GM12874 (cell line): Measurements from ENCODE around the gene MPST.

ENCODE experiments used
- TF ChIP-seq, protein P1 (sequence below): IDR thresholded peaks from 2 replicates; pipeline ENCODE4 v1.5.1; 2011; ENCODE audit warnings: low read depth, mild to moderate bottlenecking, control low read depth, low read length, moderate library complexity; ENCODE audit not compliant: insufficient read depth

MPST gene

DNA sequence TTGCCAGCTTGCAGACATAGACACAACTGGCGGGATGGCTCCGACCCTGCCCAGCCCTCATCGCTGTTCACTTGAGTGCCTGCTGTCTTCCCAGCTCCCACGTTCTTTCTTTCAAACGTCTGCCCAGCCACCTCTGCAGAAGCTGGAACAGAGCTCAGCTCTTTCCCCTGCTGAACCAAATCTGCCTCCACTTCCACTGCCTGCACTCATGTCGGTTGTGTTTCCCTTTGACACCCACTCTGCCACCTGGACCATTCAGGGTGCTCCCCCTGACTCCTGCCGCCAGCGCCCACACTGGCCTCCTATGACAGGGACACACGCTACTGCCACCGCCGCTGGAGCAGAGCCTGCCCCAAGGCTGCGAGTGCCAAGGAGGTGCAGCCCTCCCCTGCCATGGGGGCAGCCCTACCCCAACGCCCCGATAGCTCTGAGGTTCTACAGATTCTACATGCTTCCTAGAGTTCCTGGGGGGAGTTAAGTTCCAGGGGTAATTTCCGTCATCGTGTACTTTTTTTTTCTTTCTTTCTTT lies 38.2 kb upstream of the MPST start:
- TF ChIP-seq, protein P1, sequence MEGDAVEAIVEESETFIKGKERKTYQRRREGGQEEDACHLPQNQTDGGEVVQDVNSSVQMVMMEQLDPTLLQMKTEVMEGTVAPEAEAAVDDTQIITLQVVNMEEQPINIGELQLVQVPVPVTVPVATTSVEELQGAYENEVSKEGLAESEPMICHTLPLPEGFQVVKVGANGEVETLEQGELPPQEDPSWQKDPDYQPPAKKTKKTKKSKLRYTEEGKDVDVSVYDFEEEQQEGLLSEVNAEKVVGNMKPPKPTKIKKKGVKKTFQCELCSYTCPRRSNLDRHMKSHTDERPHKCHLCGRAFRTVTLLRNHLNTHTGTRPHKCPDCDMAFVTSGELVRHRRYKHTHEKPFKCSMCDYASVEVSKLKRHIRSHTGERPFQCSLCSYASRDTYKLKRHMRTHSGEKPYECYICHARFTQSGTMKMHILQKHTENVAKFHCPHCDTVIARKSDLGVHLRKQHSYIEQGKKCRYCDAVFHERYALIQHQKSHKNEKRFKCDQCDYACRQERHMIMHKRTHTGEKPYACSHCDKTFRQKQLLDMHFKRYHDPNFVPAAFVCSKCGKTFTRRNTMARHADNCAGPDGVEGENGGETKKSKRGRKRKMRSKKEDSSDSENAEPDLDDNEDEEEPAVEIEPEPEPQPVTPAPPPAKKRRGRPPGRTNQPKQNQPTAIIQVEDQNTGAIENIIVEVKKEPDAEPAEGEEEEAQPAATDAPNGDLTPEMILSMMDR: no peak

GRCh38 chr22:36982136-36982535 lies 37.4 kb upstream of the MPST start:
- TF ChIP-seq, protein P1: 0 out of 2 replicates have a peak, but pooled peaks have one; percentile 3

DNA sequence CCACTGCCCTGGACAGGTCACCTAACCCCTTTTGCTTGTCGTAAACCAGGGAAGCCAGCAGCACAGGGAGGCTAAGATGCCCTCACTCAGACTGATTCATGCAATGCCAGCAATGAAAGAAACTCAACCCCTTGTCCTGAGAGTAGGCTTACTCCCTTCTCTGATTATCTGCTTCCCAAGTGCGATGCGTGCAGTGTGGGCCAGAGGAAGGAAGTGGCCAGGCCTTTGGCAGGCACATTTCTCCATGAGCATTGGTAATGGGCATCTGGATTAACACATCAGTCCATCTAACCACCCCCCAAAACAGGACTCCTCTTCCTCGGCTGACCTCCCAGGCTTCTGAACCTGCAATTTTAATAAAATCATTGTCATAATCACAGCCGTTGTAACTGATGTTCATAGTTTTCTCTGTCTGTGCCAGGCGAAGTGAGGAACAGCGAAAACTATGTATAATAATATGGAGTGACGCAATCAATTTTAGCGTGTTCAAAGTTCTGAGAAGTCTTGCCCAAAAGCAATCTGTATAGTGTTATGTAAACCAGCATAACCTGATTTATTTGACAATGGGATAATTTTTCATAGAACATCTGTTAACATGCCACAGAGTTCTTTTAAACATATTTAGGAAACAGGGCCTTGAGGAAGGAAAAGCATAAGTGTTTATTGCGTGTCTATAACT lies 34.2 kb upstream of the MPST start:
- TF ChIP-seq, protein P1: no peak

GRCh38 chr22:36986242-36986821 lies 33.2 kb upstream of the MPST start:
- TF ChIP-seq, protein P1: peak; percentile 69

GRCh38 chr22:36988075-36988832 lies 31.3 kb upstream of the MPST start:
- TF ChIP-seq, protein P1: no peak

DNA sequence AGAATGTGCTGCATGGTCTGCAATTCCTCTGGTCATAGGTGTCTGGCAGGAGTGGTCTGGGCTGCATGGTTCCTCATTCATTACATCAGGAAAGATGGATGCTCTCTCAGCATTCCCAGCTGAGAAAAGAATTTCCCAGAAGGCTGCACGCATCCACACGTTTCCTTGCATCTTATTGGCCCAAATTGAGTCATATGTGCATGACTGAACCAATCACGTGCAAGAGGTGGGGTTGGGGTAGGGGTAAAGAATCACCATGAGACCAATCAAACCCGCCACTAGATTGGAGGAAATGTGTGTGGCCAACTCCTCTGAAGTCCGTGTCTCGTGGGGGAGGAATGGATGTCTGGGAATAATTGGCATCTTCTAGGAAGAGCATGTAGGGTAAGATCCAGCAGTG lies 29.1 kb upstream of the MPST start:
- TF ChIP-seq, protein P1: no peak

GRCh38 chr22:36991206-36991605 lies 28.3 kb upstream of the MPST start:
- TF ChIP-seq, protein P1: no peak
